Measurements from ENCODE around the gene RNFT2.

The RNFT2 gene

DNA sequence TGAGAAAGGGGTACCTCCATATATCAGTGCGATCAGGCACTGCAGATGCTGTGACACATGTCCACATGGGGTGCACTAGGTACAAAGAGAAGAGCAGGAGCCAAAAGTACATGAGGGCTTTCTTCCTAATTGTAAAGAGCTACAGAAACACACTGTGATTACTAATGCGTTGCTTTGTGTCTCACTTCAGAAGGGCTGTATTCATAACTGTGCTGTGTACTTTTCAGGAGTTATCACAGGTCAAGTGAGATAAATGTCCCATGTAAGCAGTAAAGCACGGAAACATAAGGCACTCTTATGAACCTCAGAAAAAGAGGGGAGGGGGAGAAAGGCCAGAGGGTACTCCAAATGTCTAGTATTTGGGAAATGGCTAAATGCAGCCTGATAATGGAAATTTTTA is 10.9 kb upstream of the RNFT2 start:
- no peaks in the 10 kb centered on the region for H3K9me3 ChIP-seq (ENCODE audit: control insufficient read depth, insufficient read depth, low read depth, low read length)
- POLR2A ChIA-PET: interaction anchor here (1.9 kb wide), 1 partner anchor 9 kb away, joined by 6 read pairs; no protein-coding TSS in a partner anchor
- H3K4me3 ChIP-seq (ENCODE audit: low read depth, low read length): no peak overlapping the region
- CTCF ChIA-PET: interaction anchor here (0.6 to 1.4 kb wide), 5 partner anchors 11 to 136 kb away, joined by 3 to 6 read pairs (median 4); no protein-coding TSS in a partner anchor
- H3K27ac ChIP-seq (ENCODE audit: extremely low read depth, low read depth, low read length): no peak overlapping the region
- H3K36me3 ChIP-seq (ENCODE audit: control insufficient read depth in 2 of 2, insufficient read depth in 1 of 2, low read length in 2 of 2): peaks cover 0 to 6% of the 10 kb centered on the region in 2 experiments; a peak in 2 of 3 replicates
- H3K4me1 ChIP-seq (ENCODE audit: control insufficient read depth, insufficient read depth, low read length): peaks cover 12% of the 10 kb centered on the region; the same call in 1 of the 2 replicates
- TF ChIP-seq ZNF184 (tag by site-specific recombination; IDR thresholded peaks at IDR 0.05) (no peak), ZNF747 (tag by site-specific recombination; IDR thresholded peaks at IDR 0.05) (no peak), CTCF (tag by site-specific recombination; IDR thresholded peaks at IDR 0.05) (no peak), ZNF558 (tag by site-specific recombination; IDR thresholded peaks at IDR 0.05) (no peak), GLIS1 (tag by site-specific recombination; IDR thresholded peaks at IDR 0.05) (no peak), WT1 (tag by site-specific recombination; IDR thresholded peaks at IDR 0.05) (no peak), RBAK (tag by site-specific recombination; IDR thresholded peaks at IDR 0.05) (no peak), ZNF138 (tag by site-specific recombination; IDR thresholded peaks at IDR 0.05; ENCODE audit: borderline replicate concordance) (no peak)
- TF ChIP-seq, protein P1, sequence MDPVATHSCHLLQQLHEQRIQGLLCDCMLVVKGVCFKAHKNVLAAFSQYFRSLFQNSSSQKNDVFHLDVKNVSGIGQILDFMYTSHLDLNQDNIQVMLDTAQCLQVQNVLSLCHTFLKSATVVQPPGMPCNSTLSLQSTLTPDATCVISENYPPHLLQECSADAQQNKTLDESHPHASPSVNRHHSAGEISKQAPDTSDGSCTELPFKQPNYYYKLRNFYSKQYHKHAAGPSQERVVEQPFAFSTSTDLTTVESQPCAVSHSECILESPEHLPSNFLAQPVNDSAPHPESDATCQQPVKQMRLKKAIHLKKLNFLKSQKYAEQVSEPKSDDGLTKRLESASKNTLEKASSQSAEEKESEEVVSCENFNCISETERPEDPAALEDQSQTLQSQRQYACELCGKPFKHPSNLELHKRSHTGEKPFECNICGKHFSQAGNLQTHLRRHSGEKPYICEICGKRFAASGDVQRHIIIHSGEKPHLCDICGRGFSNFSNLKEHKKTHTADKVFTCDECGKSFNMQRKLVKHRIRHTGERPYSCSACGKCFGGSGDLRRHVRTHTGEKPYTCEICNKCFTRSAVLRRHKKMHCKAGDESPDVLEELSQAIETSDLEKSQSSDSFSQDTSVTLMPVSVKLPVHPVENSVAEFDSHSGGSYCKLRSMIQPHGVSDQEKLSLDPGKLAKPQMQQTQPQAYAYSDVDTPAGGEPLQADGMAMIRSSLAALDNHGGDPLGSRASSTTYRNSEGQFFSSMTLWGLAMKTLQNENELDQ (tag by site-specific recombination; IDR thresholded peaks at IDR 0.05; ENCODE audit: low read depth): no peak

DNA sequence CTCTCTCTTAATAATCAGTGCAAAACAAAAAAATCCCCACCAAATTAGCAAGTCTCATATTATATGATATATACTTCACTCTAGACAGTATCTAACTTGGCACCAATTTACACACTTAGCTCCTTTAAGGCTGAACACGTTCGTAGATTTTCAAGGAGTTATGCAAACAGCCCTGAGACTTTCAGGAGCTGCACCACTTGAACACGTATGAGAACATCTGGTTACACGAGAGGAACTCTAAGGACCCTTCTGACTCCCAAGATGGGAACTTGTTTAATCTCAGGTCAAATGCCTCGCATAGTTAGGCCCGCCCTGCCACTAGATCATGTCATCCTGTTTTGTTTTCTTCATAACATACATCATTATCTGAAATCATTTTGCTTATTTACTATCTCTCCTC is 10.2 kb upstream of the RNFT2 start:
- TF ChIP-seq ZNF707 (tag by site-specific recombination; IDR thresholded peaks at IDR 0.05): no peak
- TF ChIP-seq ZNF280D (tag by site-specific recombination; IDR thresholded peaks at IDR 0.05): no peak
- TF ChIP-seq GLI2 (tag by site-specific recombination; IDR thresholded peaks at IDR 0.05; ENCODE audit: borderline replicate concordance, low read depth): no peak
- no peak for TF ChIP-seq ZNF530 (tag by site-specific recombination; IDR thresholded peaks at IDR 0.05; ENCODE audit: low read depth)
- no peak for TF ChIP-seq ZNF621 (tag by site-specific recombination; IDR thresholded peaks at IDR 0.05)
- no peak for TF ChIP-seq KLF16 (tag by site-specific recombination; IDR thresholded peaks at IDR 0.05)
- no peak for TF ChIP-seq ZNF23 (tag by site-specific recombination; IDR thresholded peaks at IDR 0.05; ENCODE audit: borderline replicate concordance)
- TF ChIP-seq BCL11A (tag by site-specific recombination; IDR thresholded peaks at IDR 0.05; ENCODE audit: low read depth): no peak
- TF ChIP-seq, protein P2, sequence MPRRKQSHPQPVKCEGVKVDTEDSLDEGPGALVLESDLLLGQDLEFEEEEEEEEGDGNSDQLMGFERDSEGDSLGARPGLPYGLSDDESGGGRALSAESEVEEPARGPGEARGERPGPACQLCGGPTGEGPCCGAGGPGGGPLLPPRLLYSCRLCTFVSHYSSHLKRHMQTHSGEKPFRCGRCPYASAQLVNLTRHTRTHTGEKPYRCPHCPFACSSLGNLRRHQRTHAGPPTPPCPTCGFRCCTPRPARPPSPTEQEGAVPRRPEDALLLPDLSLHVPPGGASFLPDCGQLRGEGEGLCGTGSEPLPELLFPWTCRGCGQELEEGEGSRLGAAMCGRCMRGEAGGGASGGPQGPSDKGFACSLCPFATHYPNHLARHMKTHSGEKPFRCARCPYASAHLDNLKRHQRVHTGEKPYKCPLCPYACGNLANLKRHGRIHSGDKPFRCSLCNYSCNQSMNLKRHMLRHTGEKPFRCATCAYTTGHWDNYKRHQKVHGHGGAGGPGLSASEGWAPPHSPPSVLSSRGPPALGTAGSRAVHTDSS (tag by site-specific recombination; IDR thresholded peaks at IDR 0.05): no peak
- TF ChIP-seq ZNF518A (tag by site-specific recombination; conservative IDR thresholded peaks at IDR 0.05; ENCODE audit: low read depth): no peak
- TF ChIP-seq ZSCAN30 (tag by site-specific recombination; IDR thresholded peaks at IDR 0.05): no peak
- no peak for TF ChIP-seq ZNF155 (tag by site-specific recombination; IDR thresholded peaks at IDR 0.05)
- Histone ChIP-seq H3K4me1 (ENCODE audit: control insufficient read depth, insufficient read depth, low read length) (peaks cover 12% of the 10 kb centered on the region; the same call in 1 of the 2 replicates), H3K36me3 (ENCODE audit: control insufficient read depth in 2 of 2, insufficient read depth in 1 of 2, low read length in 2 of 2) (peaks cover 0 to 7% of the 10 kb centered on the region in 2 experiments; a peak in 2 of 3 replicates), H3K27ac (ENCODE audit: extremely low read depth, low read depth, low read length) (no peak overlapping the region), H3K4me3 (ENCODE audit: low read depth, low read length) (no peak overlapping the region), H3K9me3 (ENCODE audit: control insufficient read depth, insufficient read depth, low read depth, low read length) (no peaks in the 10 kb centered on the region)
- ChIA-PET POLR2A (interaction anchor here (1.9 kb wide), 1 partner anchor 9 kb away, joined by 6 read pairs; no protein-coding TSS in a partner anchor), CTCF (interaction anchor here (0.6 to 1.3 kb wide), 3 partner anchors 12 to 135 kb away, joined by 3 to 6 read pairs (median 4); no protein-coding TSS in a partner anchor)
